Muscle layer of duodenum (tissue), 2 donors: ENCODE measurements around the gene CAST.

Source experiments
- H3K27ac ChIP-seq: one replicate; pipeline ENCODE4 v1.7.0; 2013; ENCODE audit warnings: mild to moderate bottlenecking, low read length
- H3K27me3 ChIP-seq: one replicate; pipeline ENCODE4 v1.7.0; 2013; ENCODE audit warnings: low read depth, mild to moderate bottlenecking, control low read depth, low read length
- H3K36me3 ChIP-seq, 2 donors: one replicate each; pipeline ENCODE4 v1.7.0; 2013; ENCODE audit warnings: low read length in 2 of 2, control low read depth in 1 of 2, mild to moderate bottlenecking in 1 of 2; ENCODE audit not compliant: insufficient read depth in 2 of 2, control insufficient read depth in 1 of 2
- H3K4me1 ChIP-seq, 2 donors: one replicate each; pipeline ENCODE4 v1.7.0; 2013; ENCODE audit warnings: low read length in 2 of 2, mild to moderate bottlenecking in 2 of 2, control low read depth in 1 of 2, moderate library complexity in 1 of 2; ENCODE audit not compliant: insufficient read depth in 2 of 2, control insufficient read depth in 1 of 2
- H3K4me3 ChIP-seq, 2 donors: one replicate each; pipeline ENCODE4 v1.7.0; 2013; ENCODE audit warnings: low read length in 2 of 2, low read depth in 1 of 2, mild to moderate bottlenecking in 1 of 2
- H3K9me3 ChIP-seq, 2 donors: one replicate each; pipeline ENCODE4 v1.7.0; 2013; ENCODE audit warnings: low read length in 2 of 2, control low read depth in 1 of 2, mild to moderate bottlenecking in 1 of 2; ENCODE audit not compliant: control insufficient read depth in 1 of 2
- donor health status: healthy.

The CAST gene

GRCh38 chr5:96629774-96630173, 32.4 kb upstream of the CAST start:
- no peaks in the 10 kb centered on the region for H3K36me3 ChIP-seq
- H3K27ac ChIP-seq: no peak overlapping the region
- H3K4me1 ChIP-seq: no peaks in the 10 kb centered on the region
- no peaks in the 10 kb centered on the region for H3K27me3 ChIP-seq
- no peaks in the 10 kb centered on the region for H3K9me3 ChIP-seq
- H3K4me3 ChIP-seq: no peak overlapping the region

GRCh38 chr5:96633820-96634219, 28.4 kb upstream of the CAST start:
- Histone ChIP-seq H3K4me1 (no peaks in the 10 kb centered on the region), H3K9me3 (no peaks in the 10 kb centered on the region), H3K27ac (no peak overlapping the region), H3K36me3 (no peaks in the 10 kb centered on the region), H3K27me3 (no peaks in the 10 kb centered on the region), H3K4me3 (no peak overlapping the region)

- Histone ChIP-seq H3K27me3 (no peaks in the 10 kb centered on the region), H3K36me3 (no peaks in the 10 kb centered on the region), H3K4me3 (no peak overlapping the region), H3K9me3 (no peaks in the 10 kb centered on the region), H3K4me1 (no peaks in the 10 kb centered on the region), H3K27ac (no peak overlapping the region)
Observed at GRCh38 chr5:96634881-96635280, 27.3 kb upstream of the CAST start.

- Histone ChIP-seq H3K9me3 (no peaks in the 10 kb centered on the region), H3K36me3 (no peaks in the 10 kb centered on the region), H3K4me3 (no peak overlapping the region), H3K27ac (no peak overlapping the region), H3K4me1 (no peaks in the 10 kb centered on the region), H3K27me3 (no peaks in the 10 kb centered on the region)
Observed at GRCh38 chr5:96636046-96636445, 26.1 kb upstream of the CAST start.

- H3K27ac ChIP-seq: no peak overlapping the region
- no peak overlapping the region for H3K4me3 ChIP-seq
- no peaks in the 10 kb centered on the region for H3K9me3 ChIP-seq
- no peaks in the 10 kb centered on the region for H3K36me3 ChIP-seq
- no peaks in the 10 kb centered on the region for H3K4me1 ChIP-seq
- H3K27me3 ChIP-seq: no peaks in the 10 kb centered on the region
Observed at GRCh38 chr5:96636594-96636993, 25.6 kb upstream of the CAST start.

GRCh38 chr5:96637196-96637595, 25.0 kb upstream of the CAST start:
- no peaks in the 10 kb centered on the region for H3K36me3 ChIP-seq
- no peaks in the 10 kb centered on the region for H3K4me1 ChIP-seq
- no peaks in the 10 kb centered on the region for H3K9me3 ChIP-seq
- H3K4me3 ChIP-seq: no peak overlapping the region
- no peaks in the 10 kb centered on the region for H3K27me3 ChIP-seq
- no peak overlapping the region for H3K27ac ChIP-seq

GRCh38 chr5:96638561-96638960, 23.6 kb upstream of the CAST start:
- Histone ChIP-seq H3K9me3 (no peaks in the 10 kb centered on the region), H3K4me3 (no peak overlapping the region), H3K36me3 (no peaks in the 10 kb centered on the region), H3K27me3 (no peaks in the 10 kb centered on the region), H3K27ac (no peak overlapping the region), H3K4me1 (no peaks in the 10 kb centered on the region)

- no peaks in the 10 kb centered on the region for H3K9me3 ChIP-seq
- no peaks in the 10 kb centered on the region for H3K36me3 ChIP-seq
- H3K4me1 ChIP-seq: no peaks in the 10 kb centered on the region
Observed at GRCh38 chr5:96640696-96641095, 21.5 kb upstream of the CAST start.

GRCh38 chr5:96641368-96642280, 20.6 kb upstream of the CAST start:
- H3K4me3 ChIP-seq: no peak overlapping the region
- no peaks in the 10 kb centered on the region for H3K4me1 ChIP-seq
- H3K9me3 ChIP-seq: no peaks in the 10 kb centered on the region
- no peaks in the 10 kb centered on the region for H3K36me3 ChIP-seq
- H3K27me3 ChIP-seq: no peaks in the 10 kb centered on the region
- H3K27ac ChIP-seq: no peak overlapping the region

More at GRCh38 chr5:96640696-96641095, 21.5 kb upstream of the CAST start:
- Histone ChIP-seq H3K4me3 (no peak overlapping the region), H3K27ac (no peak overlapping the region), H3K27me3 (no peaks in the 10 kb centered on the region)

- Histone ChIP-seq H3K27ac (no peak overlapping the region), H3K27me3 (no peaks in the 10 kb centered on the region), H3K4me1 (no peaks in the 10 kb centered on the region), H3K36me3 (no peaks in the 10 kb centered on the region), H3K4me3 (no peak overlapping the region), H3K9me3 (no peaks in the 10 kb centered on the region)
Observed at GRCh38 chr5:96642281-96642640, 19.9 kb upstream of the CAST start.

- Histone ChIP-seq H3K4me3 (no peak overlapping the region), H3K36me3 (no peaks in the 10 kb centered on the region), H3K27ac (no peak overlapping the region), H3K27me3 (no peaks in the 10 kb centered on the region), H3K4me1 (no peaks in the 10 kb centered on the region), H3K9me3 (no peaks in the 10 kb centered on the region)
Observed at GRCh38 chr5:96645091-96645490, 17.1 kb upstream of the CAST start.

GRCh38 chr5:96648023-96648422, 14.2 kb upstream of the CAST start:
- Histone ChIP-seq H3K36me3 (no peaks in the 10 kb centered on the region), H3K4me1 (no peaks in the 10 kb centered on the region), H3K27me3 (no peaks in the 10 kb centered on the region), H3K27ac (no peak overlapping the region), H3K4me3 (no peak overlapping the region), H3K9me3 (no peaks in the 10 kb centered on the region)
